Naive thymus-derived CD4-positive, alpha-beta T cell (primary cell): ENCODE measurements around the gene NGF. TPM values are rescaled to one million over a fixed set of nuclear protein-coding genes. Genes with fewer than 3 reads are reported as not detected.

ENCODE experiments used
- ATAC-seq: fragments of 150-1000 bp; cut with Tn5 transposase; 2 replicates; pipeline ENCODE4 v1.10.0; 2021; ENCODE audit warnings: mild to moderate bottlenecking, moderate library complexity
- CTCF ChIA-PET: fragments of 350-600 bp; sonication (Branson Sonifier 250); formaldehyde crosslinking; loops from one replicate; lab custom pipeline; 2021; ENCODE audit warnings: antibody characterized with exemption; lab: Charles Lee
- POLR2A ChIA-PET: fragments of 350-600 bp; sonication (Branson Sonifier 250); formaldehyde crosslinking; loops from one replicate; lab custom pipeline; 2021; ENCODE audit warnings: antibody characterized with exemption, inconsistent platforms; lab: Charles Lee
- DNase-seq, 9 donors: peaks; one replicate each; pipeline versions ENCODE4 v3.0.0 to v3.0.0-alpha.2; 2020 to 2022; ENCODE audit warnings: mixed read lengths in 1 of 9
- H3K27ac ChIP-seq: one replicate; pipeline ENCODE4 v1.7.0; 2013; ENCODE audit warnings: mild to moderate bottlenecking, low read depth, low read length, moderate library complexity
- H3K27me3 ChIP-seq, 2 donors: one replicate each; pipeline ENCODE4 v1.7.0; 2013; ENCODE audit warnings: low read length in 2 of 2, mild to moderate bottlenecking in 2 of 2, moderate library complexity in 2 of 2; ENCODE audit not compliant: control insufficient read depth in 2 of 2, insufficient read depth in 2 of 2
- H3K36me3 ChIP-seq, 3 experiments: 1 replicate in 2 of 3; 2 replicates in 1 of 3; pipeline ENCODE4 v1.7.0; 2013; ENCODE audit warnings: low read length in 3 of 3, mild to moderate bottlenecking in 3 of 3, moderate library complexity in 1 of 3; ENCODE audit not compliant: insufficient read depth in 3 of 3, control insufficient read depth in 2 of 3
- H3K4me1 ChIP-seq, 2 donors: one replicate each; pipeline ENCODE4 v1.7.0; 2013; ENCODE audit warnings: low read length in 2 of 2, mild to moderate bottlenecking in 2 of 2, moderate library complexity in 1 of 2; ENCODE audit not compliant: control insufficient read depth in 2 of 2, insufficient read depth in 2 of 2
- H3K4me3 ChIP-seq: 2 replicates; pipeline ENCODE4 v1.7.0; 2013; ENCODE audit warnings: mild to moderate bottlenecking, low read length
- H3K9me3 ChIP-seq, 3 experiments: 1 replicate in 2 of 3; 2 replicates in 1 of 3; pipeline ENCODE4 v1.7.0; 2013; ENCODE audit warnings: low read length in 3 of 3; ENCODE audit not compliant: control insufficient read depth in 2 of 3
- H3K27ac Mint-ChIP-seq, 9 donors: one replicate each; pipeline ENCODE4 v1.8.0; 2020 to 2022; ENCODE audit warnings: mixed read lengths in 9 of 9, mild to moderate bottlenecking in 8 of 9, moderate library complexity in 5 of 9, inconsistent platforms in 2 of 9
- H3K27me3 Mint-ChIP-seq, 5 donors: one replicate each; pipeline ENCODE4 v1.8.0; 2021 to 2022; ENCODE audit warnings: mixed read lengths in 5 of 5, mild to moderate bottlenecking in 1 of 5
- H3K36me3 Mint-ChIP-seq, 5 donors: one replicate each; pipeline ENCODE4 v1.8.0; 2020 to 2022; ENCODE audit warnings: mixed read lengths in 5 of 5, mild to moderate bottlenecking in 3 of 5, inconsistent platforms in 1 of 5
- H3K4me1 Mint-ChIP-seq, 7 donors: one replicate each; pipeline ENCODE4 v1.8.0; 2020 to 2022; ENCODE audit warnings: mixed read lengths in 7 of 7, mild to moderate bottlenecking in 3 of 7, inconsistent platforms in 1 of 7
- H3K4me3 Mint-ChIP-seq, 10 donors: one replicate each; pipeline ENCODE4 v1.8.0; 2020 to 2022; ENCODE audit warnings: mild to moderate bottlenecking in 10 of 10, mixed read lengths in 10 of 10, moderate library complexity in 6 of 10, inconsistent platforms in 2 of 10
- H3K9me3 Mint-ChIP-seq, 11 donors: one replicate each; pipeline ENCODE4 v1.8.0; 2020 to 2022; ENCODE audit warnings: mixed read lengths in 11 of 11, mild to moderate bottlenecking in 4 of 11, inconsistent platforms in 1 of 11, moderate library complexity in 1 of 11
- intact Hi-C, 2 donors: fragments of 100-400 bp; cut with micrococcal nuclease; formaldehyde crosslinking; loops; one replicate each; pipeline ENCODE4 v1.15.1; 2023
- polyA plus RNA-seq, 2 donors: library from polyadenylated mRNA; unstranded; fragments of 300-500 nt; fragmentation: Illumina TruSeq; gene quantifications; one replicate each; pipeline ENCODE4 v1.2.3, GENCODE V29; 2021
- total RNA-seq, 6 experiments: library from RNA in 5 of 6; stranded (reverse) in 5 of 6; gene quantifications; 1 replicate in 5 of 6; 2 replicates in 1 of 6; pipeline ENCODE4 v1.2.3 and lab custom pipeline; 2021 to 2026

NGF gene
- total and polyA plus RNA-seq, 7 experiments from 2014 or later: not detected

DNA sequence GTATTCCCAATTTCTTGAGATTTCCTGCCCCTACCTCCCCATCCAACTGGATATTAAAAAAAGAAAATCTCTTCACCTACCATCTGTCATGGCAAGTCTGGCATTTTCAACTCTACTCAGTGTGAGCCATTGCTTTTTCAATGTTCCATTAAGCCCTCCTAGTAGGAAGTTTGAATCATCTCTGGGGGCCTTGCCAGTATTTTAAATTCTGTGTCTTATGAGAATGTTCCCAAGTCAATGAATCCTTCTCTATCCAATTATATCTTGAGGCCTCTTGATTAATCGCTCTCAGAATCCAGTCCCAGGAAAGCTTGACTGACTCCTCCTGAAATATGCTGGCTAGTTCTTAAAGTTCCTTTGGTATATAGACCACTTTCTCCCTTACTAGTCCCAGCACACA lies 91.5 kb downstream of the NGF start:
- no peak overlapping the region for H3K27ac Mint-ChIP-seq
- intact Hi-C loops: no loop called here
- H3K4me1 Mint-ChIP-seq: no peaks in the 10 kb centered on the region
- H3K27me3 Mint-ChIP-seq: peaks cover 13 to 41% (median 25%) of the 10 kb centered on the region in 5 donors
- no peaks in the 10 kb centered on the region for H3K9me3 ChIP-seq
- H3K27ac ChIP-seq: no peak overlapping the region
- ChIA-PET POLR2A (no interaction called here), CTCF (interaction anchor here (0.8 kb wide), 1 partner anchor 38 kb away, joined by 3 read pairs; no protein-coding TSS in a partner anchor)
- H3K36me3 Mint-ChIP-seq: no peaks in the 10 kb centered on the region
- no peak overlapping the region for H3K4me3 ChIP-seq
- H3K4me1 ChIP-seq: no peaks in the 10 kb centered on the region
- no peak overlapping the region for H3K4me3 Mint-ChIP-seq
- no peak for ATAC-seq
- peaks cover 0 to 37% (median 11%) of the 10 kb centered on the region in 11 donors for H3K9me3 Mint-ChIP-seq
- no peaks in the 10 kb centered on the region for H3K36me3 ChIP-seq
- DNase-seq: no peak
- H3K27me3 ChIP-seq: peaks cover 0 to 5% of the 10 kb centered on the region in 2 donors

DNA sequence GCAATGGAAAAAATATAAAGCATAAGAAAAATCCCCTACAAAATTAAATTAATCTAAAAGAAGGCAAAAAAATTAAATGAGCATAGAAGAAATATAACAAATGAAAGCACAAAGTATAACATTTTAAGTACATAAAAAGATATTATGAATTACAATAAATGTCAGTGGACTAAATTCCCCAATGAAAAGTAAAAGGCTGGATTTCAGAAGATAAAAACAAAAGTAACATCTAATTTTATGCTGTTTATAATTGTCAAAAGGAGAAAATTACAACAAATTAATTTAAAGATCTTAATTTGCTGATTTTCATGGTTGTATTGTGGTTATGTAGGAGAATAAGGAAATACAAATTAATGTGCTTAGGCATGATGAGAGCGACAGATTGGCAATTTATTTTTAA lies 92.8 kb downstream of the NGF start:
- Mint-ChIP-seq H3K36me3 (no peaks in the 10 kb centered on the region), H3K27ac (no peak overlapping the region), H3K4me3 (no peak overlapping the region), H3K4me1 (no peaks in the 10 kb centered on the region), H3K9me3 (peaks cover 0 to 37% (median 10%) of the 10 kb centered on the region in 11 donors), H3K27me3 (peaks cover 15 to 49% (median 33%) of the 10 kb centered on the region in 5 donors)
- Histone ChIP-seq H3K4me3 (no peak overlapping the region), H3K27me3 (peaks cover 0 to 5% of the 10 kb centered on the region in 2 donors), H3K4me1 (no peaks in the 10 kb centered on the region), H3K36me3 (no peaks in the 10 kb centered on the region), H3K27ac (no peak overlapping the region), H3K9me3 (no peaks in the 10 kb centered on the region)
- DNase-seq (no peak), ATAC-seq (no peak)
- CTCF ChIA-PET: no interaction called here
- POLR2A ChIA-PET: no interaction called here
- intact Hi-C loops: no loop called here

DNA sequence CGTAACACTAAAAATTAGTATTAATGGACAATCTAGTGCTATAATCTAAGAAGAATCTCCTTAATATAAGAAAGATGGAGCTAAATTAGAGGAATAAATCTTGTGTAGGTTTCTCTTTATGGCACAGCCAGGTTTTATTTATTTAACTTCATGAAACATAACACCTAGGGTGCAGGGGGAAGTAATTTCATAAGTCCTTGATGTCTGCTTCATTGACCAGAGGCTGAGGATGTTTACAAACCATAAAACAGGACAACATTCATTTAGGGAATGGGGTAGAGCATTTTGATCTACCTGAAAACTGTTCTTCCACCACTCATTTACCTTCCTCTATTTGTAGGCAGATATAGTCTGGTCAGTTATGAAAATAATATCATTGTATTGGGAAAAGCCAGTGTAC lies 95.5 kb downstream of the NGF start:
- no peak for DNase-seq
- no peaks in the 10 kb centered on the region for H3K36me3 ChIP-seq
- peaks cover 0 to 5% of the 10 kb centered on the region in 2 donors for H3K27me3 ChIP-seq
- H3K27ac Mint-ChIP-seq: no peak overlapping the region
- CTCF ChIA-PET: no interaction called here
- H3K27me3 Mint-ChIP-seq: peaks cover 14 to 44% (median 26%) of the 10 kb centered on the region in 5 donors
- H3K4me3 ChIP-seq: no peak overlapping the region
- H3K4me3 Mint-ChIP-seq: no peak overlapping the region
- no peaks in the 10 kb centered on the region for H3K4me1 Mint-ChIP-seq
- H3K4me1 ChIP-seq: no peaks in the 10 kb centered on the region
- no peak overlapping the region for H3K27ac ChIP-seq
- no peak for ATAC-seq
- POLR2A ChIA-PET: no interaction called here
- no peaks in the 10 kb centered on the region for H3K36me3 Mint-ChIP-seq
- no peaks in the 10 kb centered on the region for H3K9me3 ChIP-seq
- peaks cover 0 to 26% (median 5%) of the 10 kb centered on the region in 11 donors for H3K9me3 Mint-ChIP-seq
- intact Hi-C loops: no loop called here

DNA sequence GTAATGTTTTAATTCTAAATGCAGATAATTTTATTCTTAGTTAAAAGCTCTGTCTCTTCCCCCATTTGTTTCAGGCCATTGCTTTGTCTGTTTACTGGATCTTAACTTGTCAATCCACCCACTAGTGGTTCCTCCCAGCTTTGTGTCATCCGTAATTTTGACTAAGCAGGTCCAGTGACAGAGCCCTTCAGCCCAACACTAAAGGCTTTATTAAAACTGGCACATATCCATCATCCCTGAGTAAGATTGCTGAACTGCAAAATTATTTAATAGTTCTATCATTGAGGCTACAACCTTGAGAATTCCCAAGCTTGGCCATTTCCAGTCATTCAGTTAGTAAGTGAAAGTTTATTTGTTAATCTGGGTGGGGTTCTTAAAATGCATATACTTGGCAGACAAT lies 96.7 kb downstream of the NGF start:
- no peak overlapping the region for H3K27ac Mint-ChIP-seq
- H3K36me3 Mint-ChIP-seq: no peaks in the 10 kb centered on the region
- DNase-seq: no peak
- H3K4me1 ChIP-seq: no peaks in the 10 kb centered on the region
- intact Hi-C loops: no loop called here
- H3K27me3 ChIP-seq: peaks cover 0 to 5% of the 10 kb centered on the region in 2 donors
- H3K27me3 Mint-ChIP-seq: peaks cover 9 to 43% (median 28%) of the 10 kb centered on the region in 5 donors
- no peak for ATAC-seq
- H3K4me1 Mint-ChIP-seq: no peaks in the 10 kb centered on the region
- H3K27ac ChIP-seq: no peak overlapping the region
- H3K36me3 ChIP-seq: no peaks in the 10 kb centered on the region
- H3K4me3 Mint-ChIP-seq: no peak overlapping the region
- no peak overlapping the region for H3K4me3 ChIP-seq
- no peaks in the 10 kb centered on the region for H3K9me3 ChIP-seq
- peaks cover 0 to 21% (median 5%) of the 10 kb centered on the region in 11 donors for H3K9me3 Mint-ChIP-seq
- POLR2A ChIA-PET: no interaction called here
- CTCF ChIA-PET: no interaction called here

DNA sequence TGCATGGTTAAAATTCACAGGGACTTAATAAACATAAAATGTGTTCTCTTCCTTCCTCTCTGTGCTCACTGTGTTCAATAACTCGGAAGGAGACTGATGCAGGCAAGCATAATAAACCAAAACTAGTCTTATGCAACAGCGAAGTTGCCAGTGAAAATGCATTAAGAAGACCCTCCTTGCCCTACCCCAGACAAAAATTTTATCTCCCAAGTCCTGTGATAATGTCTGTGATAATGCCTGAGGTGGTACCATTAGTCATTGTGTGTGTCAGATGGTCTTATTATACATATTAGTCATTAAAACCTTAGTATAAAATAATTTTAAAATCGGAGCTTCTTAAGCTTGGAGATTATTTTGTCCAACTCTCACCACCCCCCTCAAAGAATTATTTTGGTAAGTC lies 97.8 kb downstream of the NGF start:
- Histone ChIP-seq H3K9me3 (no peaks in the 10 kb centered on the region), H3K27me3 (peaks cover 0 to 5% of the 10 kb centered on the region in 2 donors), H3K4me3 (no peak overlapping the region), H3K27ac (no peak overlapping the region), H3K4me1 (no peaks in the 10 kb centered on the region), H3K36me3 (no peaks in the 10 kb centered on the region)
- H3K27me3 Mint-ChIP-seq: peaks cover 9 to 43% (median 33%) of the 10 kb centered on the region in 5 donors
- peaks cover 0 to 20% (median 5%) of the 10 kb centered on the region in 11 donors for H3K9me3 Mint-ChIP-seq
- ATAC-seq (no peak), DNase-seq (no peak)
- POLR2A ChIA-PET: no interaction called here
- H3K36me3 Mint-ChIP-seq: no peaks in the 10 kb centered on the region
- CTCF ChIA-PET: no interaction called here
- H3K27ac Mint-ChIP-seq: no peak overlapping the region
- intact Hi-C loops: no loop called here
- no peak overlapping the region for H3K4me3 Mint-ChIP-seq
- H3K4me1 Mint-ChIP-seq: no peaks in the 10 kb centered on the region

DNA sequence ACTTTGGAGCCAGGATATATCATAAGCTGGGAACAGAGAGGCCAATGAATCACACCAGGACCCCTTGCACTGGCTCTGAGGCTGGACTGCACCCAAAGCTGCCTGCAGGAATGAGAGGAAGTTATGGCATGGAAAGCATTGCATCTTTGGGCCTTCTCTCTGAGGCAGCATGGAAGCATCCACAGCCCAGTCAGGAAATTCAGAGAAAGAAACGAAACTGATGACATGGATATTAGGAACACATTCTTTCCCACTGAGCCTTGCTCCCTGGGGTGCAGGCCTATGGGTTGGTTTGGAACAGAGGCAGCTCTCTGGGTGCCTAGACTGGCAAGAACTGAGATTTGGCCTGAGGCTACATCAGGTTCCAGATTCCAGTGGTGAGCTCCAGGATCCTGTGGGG lies 98.6 kb downstream of the NGF start:
- Mint-ChIP-seq H3K27me3 (peaks cover 9 to 43% (median 33%) of the 10 kb centered on the region in 5 donors), H3K4me3 (no peak overlapping the region), H3K4me1 (no peaks in the 10 kb centered on the region), H3K9me3 (peaks cover 0 to 12% (median 2%) of the 10 kb centered on the region in 11 donors), H3K27ac (no peak overlapping the region), H3K36me3 (no peaks in the 10 kb centered on the region)
- Histone ChIP-seq H3K4me3 (no peak overlapping the region), H3K9me3 (no peaks in the 10 kb centered on the region), H3K27ac (no peak overlapping the region), H3K36me3 (no peaks in the 10 kb centered on the region), H3K27me3 (peaks cover 0 to 4% of the 10 kb centered on the region in 2 donors), H3K4me1 (no peaks in the 10 kb centered on the region)
- ATAC-seq (no peak), DNase-seq (no peak)
- POLR2A ChIA-PET: no interaction called here
- CTCF ChIA-PET: no interaction called here
- intact Hi-C loops: no loop called here

DNA sequence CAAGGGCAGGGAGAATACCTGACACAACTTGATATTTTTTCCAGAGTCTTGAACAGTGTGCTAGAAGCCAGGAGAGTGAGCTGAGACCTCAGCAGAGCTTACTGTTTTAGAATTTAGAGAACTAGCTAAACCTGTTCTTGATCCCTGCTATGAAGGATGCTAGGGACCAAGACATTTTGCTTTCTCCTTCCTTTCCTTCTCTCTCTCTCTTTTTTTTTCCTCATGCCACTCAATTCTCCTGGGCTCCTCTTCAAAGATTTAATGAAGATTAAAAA lies 99.0 kb downstream of the NGF start:
- ChIA-PET POLR2A (no interaction called here), CTCF (no interaction called here)
- Histone ChIP-seq H3K9me3 (no peaks in the 10 kb centered on the region), H3K27ac (no peak overlapping the region), H3K27me3 (peaks cover 0 to under 1% of the 10 kb centered on the region in 2 donors), H3K4me3 (no peak overlapping the region), H3K36me3 (no peaks in the 10 kb centered on the region), H3K4me1 (no peaks in the 10 kb centered on the region)
- peaks cover 9 to 39% (median 31%) of the 10 kb centered on the region in 5 donors for H3K27me3 Mint-ChIP-seq
- no peaks in the 10 kb centered on the region for H3K36me3 Mint-ChIP-seq
- H3K27ac Mint-ChIP-seq: no peak overlapping the region
- H3K9me3 Mint-ChIP-seq: peaks cover 0 to 12% (median under 1%) of the 10 kb centered on the region in 11 donors
- intact Hi-C loops: no loop called here
- no peak overlapping the region for H3K4me3 Mint-ChIP-seq
- ATAC-seq (no peak), DNase-seq (no peak)
- H3K4me1 Mint-ChIP-seq: no peaks in the 10 kb centered on the region
